ENCODE data around the gene LRRC7.

DNA sequence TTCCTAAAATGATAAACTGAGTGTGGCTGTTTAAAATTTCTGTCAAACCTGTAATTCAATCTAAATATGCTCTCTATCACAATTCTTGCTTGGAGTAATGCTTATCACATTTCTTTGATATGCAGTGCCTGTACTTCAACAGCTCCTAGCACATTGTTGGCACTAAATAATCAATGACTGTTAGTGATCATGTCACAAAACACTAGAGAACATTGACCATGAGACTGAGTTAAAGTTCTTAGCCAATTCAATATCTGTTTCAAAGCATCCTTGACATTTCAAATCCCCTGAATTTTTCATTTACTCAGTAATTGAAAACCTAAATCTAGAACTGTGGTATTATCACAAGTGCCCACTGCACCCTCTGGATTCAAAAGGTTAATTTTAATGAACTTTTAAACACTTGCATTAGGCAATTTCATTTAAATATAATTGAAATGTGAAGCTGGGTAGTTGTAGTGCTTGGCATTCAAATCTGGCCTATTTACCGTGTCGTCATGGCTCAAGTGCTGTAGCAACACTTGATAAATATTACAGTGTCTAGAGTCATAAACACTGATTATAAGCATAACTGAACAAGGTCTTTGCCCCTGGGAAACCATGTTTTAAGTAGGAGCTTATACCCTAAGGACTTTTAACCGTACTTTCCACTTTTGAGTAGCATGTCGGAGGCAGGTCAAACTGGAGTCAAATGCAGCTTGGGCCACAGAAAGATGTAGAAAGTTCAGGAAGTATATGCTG, 143.6 kb downstream of the LRRC7 start:
- TF ChIP-seq, protein P1, sequence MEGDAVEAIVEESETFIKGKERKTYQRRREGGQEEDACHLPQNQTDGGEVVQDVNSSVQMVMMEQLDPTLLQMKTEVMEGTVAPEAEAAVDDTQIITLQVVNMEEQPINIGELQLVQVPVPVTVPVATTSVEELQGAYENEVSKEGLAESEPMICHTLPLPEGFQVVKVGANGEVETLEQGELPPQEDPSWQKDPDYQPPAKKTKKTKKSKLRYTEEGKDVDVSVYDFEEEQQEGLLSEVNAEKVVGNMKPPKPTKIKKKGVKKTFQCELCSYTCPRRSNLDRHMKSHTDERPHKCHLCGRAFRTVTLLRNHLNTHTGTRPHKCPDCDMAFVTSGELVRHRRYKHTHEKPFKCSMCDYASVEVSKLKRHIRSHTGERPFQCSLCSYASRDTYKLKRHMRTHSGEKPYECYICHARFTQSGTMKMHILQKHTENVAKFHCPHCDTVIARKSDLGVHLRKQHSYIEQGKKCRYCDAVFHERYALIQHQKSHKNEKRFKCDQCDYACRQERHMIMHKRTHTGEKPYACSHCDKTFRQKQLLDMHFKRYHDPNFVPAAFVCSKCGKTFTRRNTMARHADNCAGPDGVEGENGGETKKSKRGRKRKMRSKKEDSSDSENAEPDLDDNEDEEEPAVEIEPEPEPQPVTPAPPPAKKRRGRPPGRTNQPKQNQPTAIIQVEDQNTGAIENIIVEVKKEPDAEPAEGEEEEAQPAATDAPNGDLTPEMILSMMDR (IDR thresholded peaks at IDR 0.05; ENCODE audit: poor library complexity) = no peak
- no peak for TF ChIP-seq EZH2 (IDR thresholded peaks at IDR 0.05; ENCODE audit: borderline replicate concordance)
- no peak for TF ChIP-seq EZH2phosphoT487 (IDR thresholded peaks at IDR 0.05; ENCODE audit: low read depth, severe bottlenecking, unreplicated experiment)
